WTC11 (cell line): ENCODE data around the gene AKAP13. TPM values are rescaled to one million over a fixed set of nuclear protein-coding genes. Genes with fewer than 3 reads are reported as not detected.

ENCODE experiments used
- ATAC-seq: fragments of 200-7000 bp; cut with Tn5 transposase; 2 replicates; pipeline ENCODE4 v1.10.0; 2021; ENCODE audit warnings: mild to moderate bottlenecking, moderate library complexity
- CTCF ChIA-PET: fragments of 300-600 bp; sonication (Branson Sonifier 250); formaldehyde crosslinking; loops from one replicate; lab custom pipeline; 2021; ENCODE audit warnings: antibody characterized with exemption; lab: Charles Lee
- POLR2A ChIA-PET: fragments of 350-600 bp; sonication (Branson Sonifier 250); formaldehyde crosslinking; loops from one replicate; lab custom pipeline; 2021; ENCODE audit warnings: antibody characterized with exemption; lab: Charles Lee
- DNase-seq: peaks from one replicate; pipeline ENCODE4 v3.0.0; 2021; ENCODE audit warnings: low spot score
- H3K27ac Mint-ChIP-seq: 2 replicates; pipeline ENCODE4 v1.8.0; 2021; ENCODE audit warnings: mixed read lengths
- H3K27me3 Mint-ChIP-seq: 2 replicates; pipeline ENCODE4 v1.8.0; 2021; ENCODE audit warnings: low read depth, mild to moderate bottlenecking, moderate library complexity, mixed read lengths
- H3K36me3 Mint-ChIP-seq: 2 replicates; pipeline ENCODE4 v1.8.0; 2021; ENCODE audit warnings: mixed read lengths
- H3K4me1 Mint-ChIP-seq: 2 replicates; pipeline ENCODE4 v1.8.0; 2022; ENCODE audit warnings: mixed read lengths
- H3K4me3 Mint-ChIP-seq: 2 replicates; pipeline ENCODE4 v1.8.0; 2021; ENCODE audit warnings: mild to moderate bottlenecking, moderate library complexity, mixed read lengths
- H3K9me3 Mint-ChIP-seq: 2 replicates; pipeline ENCODE4 v1.8.0; 2021; ENCODE audit warnings: mixed read lengths
- CTCF ChIP-seq: fragments of 200-600 bp; IDR thresholded peaks from 2 replicates; pipeline ENCODE4 v1.8.0; 2022; ENCODE audit warnings: antibody characterized with exemption
- IRF2 ChIP-seq: sonication (generic); formaldehyde crosslinking; IDR thresholded peaks from 2 replicates; pipeline ENCODE4 v1.8.0; 2022; ENCODE audit warnings: low read depth, missing genetic modification reagents, borderline replicate concordance
- JUN ChIP-seq: sonication (generic); formaldehyde crosslinking; IDR thresholded peaks from 2 replicates; pipeline ENCODE4 v1.8.0; 2023; ENCODE audit warnings: mild to moderate bottlenecking, missing genetic modification reagents
- NFE2L1 ChIP-seq: sonication (generic); formaldehyde crosslinking; IDR thresholded peaks from 2 replicates; pipeline ENCODE4 v1.8.1; 2023; ENCODE audit warnings: missing genetic modification reagents
- PRRX2 ChIP-seq: fragments of 250-450 bp; sonication (Bioruptor Pico); IDR thresholded peaks from 2 replicates; pipeline ENCODE4 v1.8.0; 2021; ENCODE audit warnings: mild to moderate bottlenecking
- RELA ChIP-seq: sonication (generic); formaldehyde crosslinking; IDR thresholded peaks from 2 replicates; pipeline ENCODE4 v1.8.1; 2022; ENCODE audit warnings: missing genetic modification reagents, mild to moderate bottlenecking, borderline replicate concordance
- SMAD4 ChIP-seq: sonication (generic); formaldehyde crosslinking; IDR thresholded peaks from 2 replicates; pipeline ENCODE4 v1.8.0; 2022; ENCODE audit warnings: mild to moderate bottlenecking, missing genetic modification reagents
- TCF7 ChIP-seq: sonication (generic); formaldehyde crosslinking; IDR thresholded peaks from 2 replicates; pipeline ENCODE4 v1.8.0; 2022; ENCODE audit warnings: mild to moderate bottlenecking, low read depth, missing genetic modification reagents, moderate library complexity
- TP53 ChIP-seq: sonication (generic); formaldehyde crosslinking; IDR thresholded peaks from 2 replicates; pipeline ENCODE4 v1.8.1; 2023; ENCODE audit warnings: mild to moderate bottlenecking, missing genetic modification reagents
- USF2 ChIP-seq: sonication (generic); formaldehyde crosslinking; IDR thresholded peaks from 2 replicates; pipeline ENCODE4 v1.8.1; 2023; ENCODE audit warnings: mild to moderate bottlenecking, missing genetic modification reagents, moderate library complexity
- ZBTB21 ChIP-seq: sonication (generic); formaldehyde crosslinking; IDR thresholded peaks from 2 replicates; pipeline ENCODE4 v1.8.1; 2023; ENCODE audit warnings: mild to moderate bottlenecking, missing genetic modification reagents, borderline replicate concordance
- ZBTB43 ChIP-seq: sonication (generic); formaldehyde crosslinking; IDR thresholded peaks from 2 replicates; pipeline ENCODE4 v1.8.1; 2023; ENCODE audit warnings: mild to moderate bottlenecking, missing genetic modification reagents
- ZMAT4 ChIP-seq: fragments of 250-450 bp; sonication (Bioruptor Pico); IDR thresholded peaks from 2 replicates; pipeline ENCODE4 v1.9.0; 2021; ENCODE audit warnings: mild to moderate bottlenecking
- ZNF138 ChIP-seq: sonication (generic); formaldehyde crosslinking; conservative IDR thresholded peaks from 2 replicates; pipeline ENCODE4 v1.8.1; 2022; ENCODE audit warnings: mild to moderate bottlenecking, moderate library complexity, missing genetic modification reagents
- ZNF416 ChIP-seq: fragments of 250-450 bp; sonication (Bioruptor Pico); IDR thresholded peaks from 2 replicates; pipeline ENCODE4 v1.9.0; 2021; ENCODE audit warnings: mild to moderate bottlenecking, inconsistent platforms
- ZNF425 ChIP-seq: fragments of 250-450 bp; sonication (Bioruptor Pico); conservative IDR thresholded peaks from 2 replicates; pipeline ENCODE4 v1.9.0; 2021; ENCODE audit warnings: mild to moderate bottlenecking
- total RNA-seq: library from RNA; stranded (reverse); gene quantifications from 3 replicates; pipeline ENCODE4 v1.2.3, GENCODE V29; 2021
- TF ChIP-seq, protein P1 (sequence below): fragments of 250-450 bp; sonication (Bioruptor Pico); IDR thresholded peaks from 2 replicates; pipeline ENCODE4 v1.9.0; 2021; ENCODE audit warnings: mild to moderate bottlenecking, borderline replicate concordance

The AKAP13 gene
- total RNA-seq, 1 experiment from 2014 or later: 50.3 TPM

DNA sequence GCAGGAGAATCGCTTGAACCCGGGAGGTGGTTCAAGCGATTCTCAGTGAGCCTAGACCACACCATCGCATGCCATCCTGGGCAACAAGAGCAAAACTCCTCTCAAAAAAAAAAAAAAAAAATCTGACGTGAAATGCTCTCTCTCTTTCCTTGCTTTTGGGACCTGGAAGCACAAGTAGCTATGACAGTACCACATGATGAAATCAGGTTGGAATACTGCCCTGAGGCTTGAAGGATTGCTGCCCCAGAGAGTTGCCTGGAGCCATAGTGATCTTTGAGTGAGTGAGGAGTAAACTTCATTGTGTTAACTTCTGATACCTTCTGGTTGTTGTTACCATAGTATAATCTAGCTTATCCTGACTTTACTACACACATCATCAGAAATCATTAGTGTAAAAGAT lies 23.3 kb downstream of the AKAP13 start:
- ATAC-seq: peak; percentile 40
- no peaks in the 10 kb centered on the region for H3K36me3 Mint-ChIP-seq
- peaks cover 3% of the 10 kb centered on the region; the same call in 1 of the 2 replicates for H3K9me3 Mint-ChIP-seq
- CTCF ChIA-PET: interaction anchor here (1.3 to 1.5 kb wide), 3 partner anchors 9 to 73 kb away, joined by 3 to 6 read pairs (median 3); no protein-coding TSS in a partner anchor
- DNase-seq: no peak
- TF ChIP-seq ZMAT4 (CRISPR knock-in tag) (no peak), NFE2L1 (CRISPR knock-in tag) (no peak), JUN (CRISPR knock-in tag) (no peak), TP53 (CRISPR knock-in tag) (no peak), CTCF (no peak)
- TF ChIP-seq, protein P1, sequence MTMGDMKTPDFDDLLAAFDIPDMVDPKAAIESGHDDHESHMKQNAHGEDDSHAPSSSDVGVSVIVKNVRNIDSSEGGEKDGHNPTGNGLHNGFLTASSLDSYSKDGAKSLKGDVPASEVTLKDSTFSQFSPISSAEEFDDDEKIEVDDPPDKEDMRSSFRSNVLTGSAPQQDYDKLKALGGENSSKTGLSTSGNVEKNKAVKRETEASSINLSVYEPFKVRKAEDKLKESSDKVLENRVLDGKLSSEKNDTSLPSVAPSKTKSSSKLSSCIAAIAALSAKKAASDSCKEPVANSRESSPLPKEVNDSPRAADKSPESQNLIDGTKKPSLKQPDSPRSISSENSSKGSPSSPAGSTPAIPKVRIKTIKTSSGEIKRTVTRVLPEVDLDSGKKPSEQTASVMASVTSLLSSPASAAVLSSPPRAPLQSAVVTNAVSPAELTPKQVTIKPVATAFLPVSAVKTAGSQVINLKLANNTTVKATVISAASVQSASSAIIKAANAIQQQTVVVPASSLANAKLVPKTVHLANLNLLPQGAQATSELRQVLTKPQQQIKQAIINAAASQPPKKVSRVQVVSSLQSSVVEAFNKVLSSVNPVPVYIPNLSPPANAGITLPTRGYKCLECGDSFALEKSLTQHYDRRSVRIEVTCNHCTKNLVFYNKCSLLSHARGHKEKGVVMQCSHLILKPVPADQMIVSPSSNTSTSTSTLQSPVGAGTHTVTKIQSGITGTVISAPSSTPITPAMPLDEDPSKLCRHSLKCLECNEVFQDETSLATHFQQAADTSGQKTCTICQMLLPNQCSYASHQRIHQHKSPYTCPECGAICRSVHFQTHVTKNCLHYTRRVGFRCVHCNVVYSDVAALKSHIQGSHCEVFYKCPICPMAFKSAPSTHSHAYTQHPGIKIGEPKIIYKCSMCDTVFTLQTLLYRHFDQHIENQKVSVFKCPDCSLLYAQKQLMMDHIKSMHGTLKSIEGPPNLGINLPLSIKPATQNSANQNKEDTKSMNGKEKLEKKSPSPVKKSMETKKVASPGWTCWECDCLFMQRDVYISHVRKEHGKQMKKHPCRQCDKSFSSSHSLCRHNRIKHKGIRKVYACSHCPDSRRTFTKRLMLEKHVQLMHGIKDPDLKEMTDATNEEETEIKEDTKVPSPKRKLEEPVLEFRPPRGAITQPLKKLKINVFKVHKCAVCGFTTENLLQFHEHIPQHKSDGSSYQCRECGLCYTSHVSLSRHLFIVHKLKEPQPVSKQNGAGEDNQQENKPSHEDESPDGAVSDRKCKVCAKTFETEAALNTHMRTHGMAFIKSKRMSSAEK (CRISPR knock-in tag): no peak
- H3K4me3 Mint-ChIP-seq: no peak overlapping the region
- H3K27ac Mint-ChIP-seq: no peak overlapping the region
- H3K27me3 Mint-ChIP-seq: no peaks in the 10 kb centered on the region
- POLR2A ChIA-PET: interaction anchor here (0.6 kb wide), 1 partner anchor 98 kb away, joined by 3 read pairs; no protein-coding TSS in a partner anchor
- H3K4me1 Mint-ChIP-seq: peaks cover 48% of the 10 kb centered on the region

DNA sequence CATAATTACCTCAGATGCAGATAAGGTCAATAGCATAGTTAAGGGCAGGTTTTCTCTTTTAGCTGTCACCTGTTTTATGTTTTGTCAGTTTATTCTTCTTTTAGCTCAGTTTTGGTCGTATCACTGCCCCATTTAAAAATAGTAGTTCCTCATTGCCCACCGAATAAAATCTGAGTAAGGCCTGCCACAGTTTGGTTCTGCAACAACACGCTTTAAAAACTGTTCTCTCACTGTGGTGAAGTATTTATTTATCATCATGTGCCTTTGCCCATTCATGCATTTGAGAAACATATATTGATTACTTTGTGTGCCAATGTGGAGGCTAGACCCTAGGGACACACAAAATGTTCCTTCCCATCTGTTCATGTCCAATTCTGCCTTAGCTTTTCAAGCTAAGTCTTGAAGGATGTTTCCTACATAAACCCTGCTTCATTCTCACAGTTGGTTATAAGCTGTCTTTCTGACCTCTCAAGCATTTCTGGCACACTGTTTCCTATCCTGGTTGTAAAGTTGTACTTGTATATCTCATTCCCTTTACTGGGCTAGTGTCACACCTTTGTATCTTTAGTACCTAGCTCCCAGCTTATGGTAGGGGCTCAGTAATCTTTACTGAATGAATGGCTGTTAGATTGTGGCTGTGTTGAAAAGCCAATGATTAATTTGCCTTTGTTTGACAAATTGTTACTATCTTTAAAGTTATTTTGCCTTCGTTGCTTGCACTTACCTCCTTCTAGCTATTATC lies 23.9 kb downstream of the AKAP13 start:
- ChIA-PET CTCF (interaction anchor here (1.5 kb wide), 2 partner anchors 12 to 73 kb away, joined by 3 to 6 read pairs; no protein-coding TSS in a partner anchor), POLR2A (interaction anchor here (0.6 kb wide), 1 partner anchor 98 kb away, joined by 3 read pairs; no protein-coding TSS in a partner anchor)
- TF ChIP-seq ZNF416 (CRISPR knock-in tag) (no peak), TP53 (CRISPR knock-in tag) (no peak), SMAD4 (CRISPR knock-in tag) (no peak)
- Mint-ChIP-seq H3K36me3 (no peaks in the 10 kb centered on the region), H3K4me1 (peaks cover 48% of the 10 kb centered on the region), H3K27me3 (no peaks in the 10 kb centered on the region), H3K4me3 (no peak overlapping the region), H3K27ac (peak overlapping the region; percentile 42), H3K9me3 (peaks cover 3% of the 10 kb centered on the region; the same call in 1 of the 2 replicates)
- ATAC-seq (no peak), DNase-seq (no peak)

GRCh38 chr15:85404918-85405866 lies 24.8 kb downstream of the AKAP13 start:
- no peak; the same call in 1 of the 2 replicates for ATAC-seq
- H3K27me3 Mint-ChIP-seq: no peaks in the 10 kb centered on the region
- no peak overlapping the region for H3K4me3 Mint-ChIP-seq
- no peak for DNase-seq
- H3K4me1 Mint-ChIP-seq: peaks cover 48% of the 10 kb centered on the region
- peaks cover 3% of the 10 kb centered on the region; the same call in 1 of the 2 replicates for H3K9me3 Mint-ChIP-seq
- no peaks in the 10 kb centered on the region for H3K36me3 Mint-ChIP-seq
- ChIA-PET CTCF (interaction anchor here (1.5 kb wide), 1 partner anchor 74 kb away, joined by 6 read pairs; no protein-coding TSS in a partner anchor), POLR2A (no interaction called here)
- peak overlapping the region; percentile 42 for H3K27ac Mint-ChIP-seq
- TF ChIP-seq ZNF138 (CRISPR knock-in tag) (no peak), USF2 (CRISPR knock-in tag) (no peak), ZBTB43 (CRISPR knock-in tag) (no peak), TCF7 (no peak), RELA (no peak), ZBTB21 (CRISPR knock-in tag) (no peak), PRRX2 (no peak), IRF2 (no peak), ZNF425 (CRISPR knock-in tag) (no peak), JUN (CRISPR knock-in tag) (no peak)
